Measurements from ENCODE around the gene PER2. TPM values are rescaled to one million over a fixed set of nuclear protein-coding genes. Genes with fewer than 3 reads are reported as not detected.

The PER2 gene
- total and polyA plus RNA-seq, 2 of the 13 experiments (the other 11 are each of a cell fraction or from before 2014, with no cell fraction given) = 5.1 to 9.4 TPM

- TF ChIP-seq SKIL (CRISPR knock-in tag; IDR thresholded peaks at IDR 0.05; ENCODE audit: borderline replicate concordance) = no peak
- TF ChIP-seq PRMT3 (CRISPR knock-in tag; IDR thresholded peaks at IDR 0.05; ENCODE audit: borderline replicate concordance, low read depth) = no peak
- no peak; the same call in 1 of the 2 replicates for TF ChIP-seq STAT6 (CRISPR knock-in tag; IDR thresholded peaks at IDR 0.05; ENCODE audit: borderline replicate concordance)
- TF ChIP-seq ZNF138 (CRISPR knock-in tag; IDR thresholded peaks at IDR 0.05; ENCODE audit: low read depth) = no peak
- TF ChIP-seq PAF1 (CRISPR knock-in tag; IDR thresholded peaks at IDR 0.05) = no peak
- TF ChIP-seq, protein P1, sequence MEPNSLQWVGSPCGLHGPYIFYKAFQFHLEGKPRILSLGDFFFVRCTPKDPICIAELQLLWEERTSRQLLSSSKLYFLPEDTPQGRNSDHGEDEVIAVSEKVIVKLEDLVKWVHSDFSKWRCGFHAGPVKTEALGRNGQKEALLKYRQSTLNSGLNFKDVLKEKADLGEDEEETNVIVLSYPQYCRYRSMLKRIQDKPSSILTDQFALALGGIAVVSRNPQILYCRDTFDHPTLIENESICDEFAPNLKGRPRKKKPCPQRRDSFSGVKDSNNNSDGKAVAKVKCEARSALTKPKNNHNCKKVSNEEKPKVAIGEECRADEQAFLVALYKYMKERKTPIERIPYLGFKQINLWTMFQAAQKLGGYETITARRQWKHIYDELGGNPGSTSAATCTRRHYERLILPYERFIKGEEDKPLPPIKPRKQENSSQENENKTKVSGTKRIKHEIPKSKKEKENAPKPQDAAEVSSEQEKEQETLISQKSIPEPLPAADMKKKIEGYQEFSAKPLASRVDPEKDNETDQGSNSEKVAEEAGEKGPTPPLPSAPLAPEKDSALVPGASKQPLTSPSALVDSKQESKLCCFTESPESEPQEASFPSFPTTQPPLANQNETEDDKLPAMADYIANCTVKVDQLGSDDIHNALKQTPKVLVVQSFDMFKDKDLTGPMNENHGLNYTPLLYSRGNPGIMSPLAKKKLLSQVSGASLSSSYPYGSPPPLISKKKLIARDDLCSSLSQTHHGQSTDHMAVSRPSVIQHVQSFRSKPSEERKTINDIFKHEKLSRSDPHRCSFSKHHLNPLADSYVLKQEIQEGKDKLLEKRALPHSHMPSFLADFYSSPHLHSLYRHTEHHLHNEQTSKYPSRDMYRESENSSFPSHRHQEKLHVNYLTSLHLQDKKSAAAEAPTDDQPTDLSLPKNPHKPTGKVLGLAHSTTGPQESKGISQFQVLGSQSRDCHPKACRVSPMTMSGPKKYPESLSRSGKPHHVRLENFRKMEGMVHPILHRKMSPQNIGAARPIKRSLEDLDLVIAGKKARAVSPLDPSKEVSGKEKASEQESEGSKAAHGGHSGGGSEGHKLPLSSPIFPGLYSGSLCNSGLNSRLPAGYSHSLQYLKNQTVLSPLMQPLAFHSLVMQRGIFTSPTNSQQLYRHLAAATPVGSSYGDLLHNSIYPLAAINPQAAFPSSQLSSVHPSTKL (CRISPR knock-in tag; IDR thresholded peaks at IDR 0.05) = peak; percentile 68
- TF ChIP-seq ZNF232 (CRISPR knock-in tag; IDR thresholded peaks at IDR 0.05; ENCODE audit: borderline replicate concordance) = no peak
- TF ChIP-seq ZNF501 (CRISPR knock-in tag; IDR thresholded peaks at IDR 0.05) = peak; percentile 49; the same call in 1 of the 2 replicates
- peak; percentile 78 for TF ChIP-seq ZNF205 (CRISPR knock-in tag; IDR thresholded peaks at IDR 0.05)
- no peak for TF ChIP-seq MTA1 (CRISPR knock-in tag; IDR thresholded peaks at IDR 0.05; ENCODE audit: borderline replicate concordance)
- TF ChIP-seq, protein P2, sequence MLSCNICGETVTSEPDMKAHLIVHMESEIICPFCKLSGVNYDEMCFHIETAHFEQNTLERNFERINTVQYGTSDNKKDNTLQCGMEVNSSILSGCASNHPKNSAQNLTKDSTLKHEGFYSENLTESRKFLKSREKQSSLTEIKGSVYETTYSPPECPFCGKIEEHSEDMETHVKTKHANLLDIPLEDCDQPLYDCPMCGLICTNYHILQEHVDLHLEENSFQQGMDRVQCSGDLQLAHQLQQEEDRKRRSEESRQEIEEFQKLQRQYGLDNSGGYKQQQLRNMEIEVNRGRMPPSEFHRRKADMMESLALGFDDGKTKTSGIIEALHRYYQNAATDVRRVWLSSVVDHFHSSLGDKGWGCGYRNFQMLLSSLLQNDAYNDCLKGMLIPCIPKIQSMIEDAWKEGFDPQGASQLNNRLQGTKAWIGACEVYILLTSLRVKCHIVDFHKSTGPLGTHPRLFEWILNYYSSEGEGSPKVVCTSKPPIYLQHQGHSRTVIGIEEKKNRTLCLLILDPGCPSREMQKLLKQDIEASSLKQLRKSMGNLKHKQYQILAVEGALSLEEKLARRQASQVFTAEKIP (CRISPR knock-in tag; IDR thresholded peaks at IDR 0.05; ENCODE audit: borderline replicate concordance) = no peak
- no peak for TF ChIP-seq ZNF230 (CRISPR knock-in tag; IDR thresholded peaks at IDR 0.05)
- no peak for TF ChIP-seq ZNF878 (CRISPR knock-in tag; IDR thresholded peaks at IDR 0.05)
- TF ChIP-seq ZNF274 (CRISPR knock-in tag; IDR thresholded peaks at IDR 0.05) = no peak
- TF ChIP-seq GZF1 (CRISPR knock-in tag; IDR thresholded peaks at IDR 0.05) = no peak
- TF ChIP-seq ZNF430 (CRISPR knock-in tag; IDR thresholded peaks at IDR 0.05) = no peak; the same call in 1 of the 2 replicates
- TF ChIP-seq BRD4 (CRISPR knock-in tag; IDR thresholded peaks at IDR 0.05) = peak; percentile 46; the same call in 1 of the 2 replicates
- no peak for TF ChIP-seq FOXM1 (CRISPR knock-in tag; IDR thresholded peaks at IDR 0.05)
- peak; percentile 64; the same call in 1 of the 2 replicates for TF ChIP-seq SAP130 (CRISPR knock-in tag; IDR thresholded peaks at IDR 0.05; ENCODE audit: low read depth)
- TF ChIP-seq ZNF7 (CRISPR knock-in tag; IDR thresholded peaks at IDR 0.05) = no peak
- TF ChIP-seq ZBTB7A (CRISPR knock-in tag; IDR thresholded peaks at IDR 0.05) = no peak
Measured at GRCh38 chr2:238256594-238257104, 31.8 kb downstream of the PER2 start (continued).
